HG02678 (cell line): ENCODE data around the gene RPTOR.

Experiments
- ATAC-seq: cut with Tn5 transposase; IDR thresholded peaks from one replicate; pipeline ENCODE4 v1.9.1; 2021; ENCODE audit warnings: mild to moderate bottlenecking, moderate library complexity; ENCODE audit not compliant: unreplicated experiment

The RPTOR gene

DNA sequence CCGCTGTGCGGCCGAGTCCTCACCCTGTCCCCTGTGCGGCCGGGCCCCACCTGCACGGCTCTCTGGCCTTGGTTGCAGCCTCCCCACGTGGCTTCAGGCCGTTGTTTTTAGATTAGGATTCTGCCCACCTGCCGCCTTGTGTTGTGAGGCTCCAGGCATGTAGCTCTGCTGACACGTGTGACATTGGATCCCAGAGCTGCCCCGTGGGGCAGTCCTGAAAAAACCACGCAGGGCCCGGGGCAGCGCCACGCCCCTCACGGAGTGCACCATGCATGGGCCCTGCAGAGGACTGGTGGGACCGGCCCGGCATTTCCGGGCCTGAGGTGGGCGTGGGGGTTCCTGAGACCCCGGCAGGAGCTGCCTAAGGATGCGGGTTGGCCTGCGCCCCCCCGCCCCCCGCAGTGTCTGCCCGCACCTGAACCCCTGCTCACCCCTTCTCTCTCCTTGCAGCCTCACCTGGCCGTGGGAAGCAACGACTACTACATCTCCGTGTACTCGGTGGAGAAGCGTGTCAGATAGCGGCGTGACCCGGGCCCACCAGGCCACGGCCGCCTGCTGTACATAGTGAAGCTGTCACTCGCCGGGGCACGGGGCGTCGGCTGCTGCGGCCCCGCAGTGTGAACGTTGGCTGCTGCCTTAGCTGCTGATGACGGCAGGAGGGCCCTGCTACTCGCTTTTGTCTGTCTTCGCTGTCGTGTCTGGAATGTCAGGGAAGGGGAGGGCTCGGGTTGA is 419.3 kb downstream of the RPTOR start:
- no peak for ATAC-seq

DNA sequence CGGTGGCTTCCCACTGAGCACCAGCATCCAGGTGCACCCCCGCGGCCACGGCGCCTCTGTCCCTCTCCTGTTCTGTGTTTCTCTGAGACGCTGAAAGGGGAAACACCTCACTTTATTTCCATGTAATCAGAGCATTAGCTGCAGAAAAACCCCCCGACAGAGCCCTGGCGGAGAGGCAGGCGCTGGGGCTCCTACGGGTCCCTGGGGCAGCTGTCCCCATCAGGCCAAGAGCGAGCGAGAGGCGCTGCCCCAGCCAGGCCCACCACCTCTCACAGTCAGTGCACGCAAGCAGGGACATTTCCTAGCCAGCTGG is 419.9 kb downstream of the RPTOR start:
- ATAC-seq = no peak

DNA sequence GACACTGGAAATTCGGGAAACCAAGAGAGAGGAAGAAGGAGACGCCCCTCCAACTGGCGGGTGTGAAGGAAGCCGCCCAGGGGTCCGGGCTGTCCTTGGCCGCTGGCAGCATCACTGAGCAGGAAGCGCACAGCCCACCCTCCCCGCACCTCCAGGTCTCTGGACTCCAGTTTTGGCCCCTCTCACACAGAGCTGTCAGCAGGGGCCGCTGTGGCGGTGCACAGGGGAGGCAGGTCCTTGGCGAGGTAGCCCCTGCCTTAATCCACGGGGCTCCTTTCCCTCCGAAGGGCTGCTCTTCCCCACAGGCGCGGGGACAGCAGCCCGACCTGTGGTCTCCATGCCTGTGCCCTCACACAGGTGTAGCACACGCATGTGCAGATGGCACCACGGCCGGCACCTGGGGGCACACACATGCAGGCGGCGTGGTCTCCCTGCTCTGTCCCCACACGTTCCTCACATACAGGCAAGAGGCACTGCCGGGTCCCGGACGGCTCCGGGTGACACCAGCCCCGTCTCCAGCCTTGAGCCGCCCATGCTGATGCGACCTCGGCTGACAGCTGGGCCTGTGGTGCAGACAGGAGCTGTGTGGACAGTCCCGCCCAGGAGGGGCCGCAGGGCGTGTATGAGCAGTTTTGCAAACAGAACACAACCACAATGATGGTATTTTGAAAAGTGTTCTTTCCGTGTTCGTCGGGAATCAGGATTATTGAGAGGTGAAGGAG is 420.4 kb downstream of the RPTOR start:
- no peak for ATAC-seq

DNA sequence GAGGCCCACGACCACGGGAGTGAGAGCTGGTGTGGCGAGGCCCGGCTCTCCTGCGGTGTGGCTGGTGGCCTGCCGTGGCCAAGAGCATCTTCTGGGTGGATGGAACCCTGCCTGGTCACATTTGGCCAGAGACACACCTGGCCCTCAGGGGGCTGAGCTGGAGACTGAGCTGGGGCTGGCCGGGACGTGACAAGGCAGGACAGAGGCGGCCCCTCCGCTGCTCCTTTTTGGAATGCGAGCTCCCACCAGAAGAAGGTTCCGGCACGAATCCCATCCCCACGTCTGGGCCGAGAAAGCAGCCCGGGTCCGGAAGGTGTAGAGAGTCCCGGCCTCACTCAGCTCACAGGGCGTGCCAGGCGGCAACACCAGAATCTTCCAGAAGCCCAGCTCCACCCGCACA is 421.0 kb downstream of the RPTOR start:
- ATAC-seq = no peak

DNA sequence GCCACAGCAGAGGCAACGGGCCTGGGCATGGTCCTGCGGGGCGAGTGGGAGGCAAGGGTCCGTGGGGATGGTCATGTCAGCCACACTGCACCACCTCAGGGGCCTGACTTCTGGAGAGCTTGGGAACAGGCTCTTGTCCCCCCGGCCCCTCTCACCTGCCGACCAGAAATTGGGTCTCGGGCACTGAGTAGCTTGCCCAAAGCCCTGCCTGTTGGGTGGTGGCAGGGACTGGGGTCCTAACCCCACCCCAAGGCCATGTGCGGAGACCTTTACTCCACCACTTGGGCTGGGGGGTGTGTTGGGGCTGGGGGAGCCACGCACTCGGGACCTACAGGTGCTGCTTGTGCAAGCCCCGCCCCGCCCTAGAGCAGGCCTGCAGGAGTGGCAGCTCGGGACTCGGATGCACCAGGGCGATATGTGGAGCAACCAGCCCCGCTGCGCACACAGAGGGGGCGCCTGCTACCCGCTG is 422.8 kb downstream of the RPTOR start:
- ATAC-seq = no peak

DNA sequence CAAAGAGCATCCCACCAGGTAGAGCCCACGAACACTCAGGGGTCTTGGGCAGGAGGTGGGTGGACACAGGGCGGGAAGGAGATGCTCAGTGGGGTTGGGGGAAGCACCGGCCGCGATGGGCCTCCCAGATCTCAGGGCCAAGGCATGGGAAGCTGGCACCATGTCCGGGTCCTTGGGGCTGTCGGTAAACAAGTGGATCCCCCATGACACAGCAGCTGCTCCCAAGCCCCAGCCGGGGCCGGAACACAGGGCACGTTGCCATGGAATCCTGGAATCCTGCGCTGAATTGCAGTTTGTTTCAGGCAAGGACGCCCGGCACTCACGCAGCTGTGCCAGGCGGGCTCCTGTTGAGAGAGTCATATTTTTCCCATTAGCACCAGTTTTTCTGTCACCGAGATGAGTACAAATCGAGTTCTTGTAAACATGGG is 424.0 kb downstream of the RPTOR start:
- no peak for ATAC-seq

DNA sequence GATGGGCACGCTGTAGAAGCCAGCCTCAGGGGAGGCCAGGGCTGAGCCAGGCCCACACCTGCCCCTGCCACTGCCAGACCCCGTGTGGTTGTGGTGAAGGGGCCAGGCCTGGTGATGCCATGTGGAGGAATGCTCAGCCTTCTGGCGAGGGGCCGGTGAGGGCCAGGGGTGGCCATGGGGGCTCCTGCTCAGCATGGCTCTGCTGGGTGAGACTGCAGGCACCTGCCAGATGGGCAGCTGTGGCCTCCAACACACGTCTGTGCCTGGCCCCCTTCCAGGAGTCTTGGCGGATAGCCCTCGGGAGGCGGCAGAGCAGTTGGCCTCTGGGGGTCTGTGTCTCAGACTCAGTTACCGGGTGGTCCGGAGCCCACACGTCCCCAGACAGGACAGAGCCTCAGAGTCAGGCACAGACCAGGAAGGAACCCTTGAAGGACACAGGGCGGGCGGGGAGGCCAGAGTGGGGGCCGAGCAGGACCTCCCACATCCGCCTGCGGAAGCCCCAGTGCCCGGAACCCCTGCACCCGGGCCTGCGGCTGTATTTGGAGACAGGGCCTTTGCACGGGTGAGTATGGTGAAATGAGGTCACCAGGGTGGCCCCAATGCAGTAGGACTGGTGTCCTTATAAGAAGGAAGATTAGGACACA is 424.5 kb downstream of the RPTOR start:
- ATAC-seq = no peak

DNA sequence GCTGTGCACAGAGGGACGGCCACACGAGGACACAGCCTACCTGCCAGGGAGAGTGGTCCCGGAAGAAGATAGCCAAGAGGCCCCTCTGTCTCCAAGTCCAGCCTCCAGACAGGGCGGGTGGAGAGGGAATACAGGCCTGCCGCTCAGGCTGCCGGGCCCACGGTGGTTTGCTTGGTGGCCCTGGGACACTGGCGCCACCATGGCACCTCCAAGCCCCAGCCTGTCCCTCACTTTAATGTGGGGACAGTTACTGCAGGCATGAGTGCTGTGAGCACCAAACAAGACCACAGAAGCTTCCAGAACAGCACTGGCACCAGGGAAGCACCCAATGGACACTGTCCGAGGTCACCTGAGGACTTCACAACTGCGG is 425.0 kb downstream of the RPTOR start:
- ATAC-seq = no peak

DNA sequence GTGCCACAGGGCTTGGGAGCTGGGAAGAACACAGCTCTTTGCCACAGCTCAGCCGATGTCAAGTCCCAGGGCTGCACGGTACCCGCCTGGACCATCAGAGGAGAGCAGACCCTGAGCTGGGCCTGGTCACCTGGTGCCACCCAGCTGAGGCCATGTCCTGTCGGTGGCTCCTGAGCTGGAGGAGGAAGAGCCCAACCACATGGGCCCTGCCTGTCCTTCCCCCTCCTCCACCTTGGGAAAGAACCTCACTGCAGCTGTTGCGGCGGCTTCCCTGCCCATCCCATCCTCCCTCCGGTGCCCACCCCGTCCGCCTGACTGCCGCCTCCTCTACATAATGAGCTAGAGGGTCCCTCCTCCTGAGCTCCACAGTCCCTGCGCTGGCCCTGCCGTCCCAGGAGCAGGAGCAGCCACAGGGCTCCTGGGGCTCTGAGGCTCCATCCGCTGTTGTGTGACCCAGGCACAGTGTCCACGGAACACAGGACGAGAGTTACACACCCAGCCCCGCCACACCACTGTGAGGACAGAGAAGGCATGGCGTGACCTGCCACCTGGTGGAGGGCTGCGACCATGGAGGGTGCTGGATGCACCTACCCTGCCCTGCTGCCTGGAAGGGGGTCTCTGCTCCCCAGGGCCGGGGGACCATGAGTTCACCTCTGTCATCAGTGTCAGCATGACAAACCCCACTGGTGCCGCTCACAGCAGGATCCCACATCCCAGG is 425.6 kb downstream of the RPTOR start:
- no peak for ATAC-seq

DNA sequence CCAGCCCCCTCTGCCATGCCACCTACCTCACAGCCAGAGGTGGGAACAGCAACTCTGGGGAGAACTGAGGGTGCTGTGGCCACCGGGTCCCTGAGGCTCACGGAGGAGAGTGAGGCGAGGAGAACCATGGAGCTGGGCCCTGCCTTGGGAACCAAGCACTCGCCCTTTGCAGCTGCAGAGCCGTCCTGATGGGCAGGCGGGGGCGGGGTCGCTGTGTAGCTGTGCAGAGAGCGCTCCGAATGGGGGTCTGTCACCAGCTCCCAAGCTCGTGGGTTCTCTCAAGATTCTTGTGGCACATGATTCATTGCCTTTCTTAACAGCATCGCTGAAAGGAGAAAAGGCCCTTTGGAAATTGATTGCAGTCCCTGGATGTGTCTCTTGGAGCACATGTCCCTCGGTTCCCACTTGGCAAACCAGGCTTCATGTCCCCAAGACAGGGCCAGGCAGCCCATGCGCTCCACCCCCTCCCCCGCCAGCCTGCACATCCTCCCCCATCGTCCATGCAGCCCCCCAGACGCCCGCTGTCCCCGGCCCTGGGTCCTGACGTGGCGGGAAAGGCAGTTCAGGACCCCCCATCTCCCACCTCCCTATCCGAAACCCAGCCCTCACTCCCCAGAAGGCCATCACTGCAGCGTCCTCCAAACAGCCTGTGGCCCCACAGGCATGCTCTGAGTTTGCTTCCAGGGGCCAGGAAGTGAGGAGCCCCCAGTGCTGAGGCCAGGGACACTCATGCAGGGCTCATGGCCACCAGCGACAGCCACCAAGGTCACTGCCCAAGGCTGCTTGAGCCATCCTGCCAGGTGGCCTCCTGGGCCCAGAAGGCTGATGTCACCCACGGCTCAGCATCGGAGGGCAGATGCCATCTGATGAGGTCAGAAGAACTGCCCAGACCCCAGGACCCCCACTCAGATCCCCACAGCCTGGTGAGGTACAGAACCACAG is 426.4 kb downstream of the RPTOR start:
- ATAC-seq = no peak

DNA sequence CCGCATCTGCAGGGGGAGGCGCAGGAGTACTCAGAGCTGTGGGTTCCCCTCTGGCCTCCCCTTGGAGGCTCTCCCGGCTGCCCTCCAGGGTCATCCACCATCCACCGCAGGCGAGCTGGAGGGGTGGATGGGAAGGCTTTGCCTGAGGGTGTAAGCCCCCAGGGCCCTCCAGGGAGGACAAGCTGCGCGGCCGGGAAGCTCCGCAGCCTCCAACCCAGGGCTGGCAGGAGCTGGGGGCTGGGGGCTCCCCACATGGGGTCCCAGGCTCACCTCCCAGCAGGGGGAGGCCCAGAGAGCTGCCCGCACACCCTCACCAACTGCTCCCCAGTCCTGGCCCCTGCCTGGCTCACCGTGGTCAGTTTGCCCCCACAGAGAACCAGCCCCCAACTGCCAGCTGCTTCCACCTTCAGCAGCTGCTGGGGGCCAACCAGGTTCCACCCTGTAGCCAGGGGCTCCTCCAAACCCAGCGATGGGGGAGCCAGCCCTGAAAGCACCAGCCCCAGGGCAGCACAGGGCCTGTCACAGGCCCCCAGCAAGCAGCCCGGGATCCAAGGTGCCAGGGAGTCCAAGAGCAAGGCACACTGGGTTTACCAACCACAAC is 427.2 kb downstream of the RPTOR start:
- no peak for ATAC-seq

DNA sequence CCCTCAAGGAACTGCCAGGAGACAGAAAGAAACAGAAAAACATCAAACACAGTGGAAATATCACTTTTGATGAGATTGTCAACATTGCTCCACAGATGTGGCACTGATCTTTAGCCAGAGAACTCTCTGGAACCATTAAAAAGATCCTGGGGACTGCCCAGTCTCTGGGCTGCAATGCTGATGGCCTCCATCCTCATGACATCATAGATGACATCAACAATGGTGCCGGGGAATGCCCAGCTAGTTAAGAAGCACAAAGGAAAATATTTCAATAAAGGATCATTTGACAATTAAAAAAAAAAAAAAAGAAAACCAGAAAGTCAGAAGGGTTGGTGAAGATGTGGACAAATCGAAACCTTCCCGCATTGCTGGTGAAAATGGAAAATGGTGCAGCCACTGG is 432.1 kb downstream of the RPTOR start:
- no peak for ATAC-seq

DNA sequence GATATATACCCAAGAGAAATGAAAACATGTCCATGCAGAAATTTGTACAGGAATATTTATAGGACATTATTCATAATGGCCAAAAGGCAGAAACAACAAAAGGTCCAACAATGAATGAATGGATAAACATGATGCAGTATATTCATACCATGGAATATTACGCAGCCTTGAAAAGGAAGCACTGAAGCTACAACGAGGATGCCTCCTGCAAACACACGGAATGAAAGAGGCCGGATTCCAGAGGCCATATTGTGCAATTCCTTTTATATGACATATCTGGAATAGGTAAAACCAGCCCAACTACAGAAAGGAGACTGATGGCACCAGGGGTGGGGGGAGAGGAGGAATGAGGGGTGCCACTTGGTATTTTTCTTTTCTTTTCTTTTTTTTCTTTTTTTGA is 432.5 kb downstream of the RPTOR start:
- ATAC-seq = no peak

DNA sequence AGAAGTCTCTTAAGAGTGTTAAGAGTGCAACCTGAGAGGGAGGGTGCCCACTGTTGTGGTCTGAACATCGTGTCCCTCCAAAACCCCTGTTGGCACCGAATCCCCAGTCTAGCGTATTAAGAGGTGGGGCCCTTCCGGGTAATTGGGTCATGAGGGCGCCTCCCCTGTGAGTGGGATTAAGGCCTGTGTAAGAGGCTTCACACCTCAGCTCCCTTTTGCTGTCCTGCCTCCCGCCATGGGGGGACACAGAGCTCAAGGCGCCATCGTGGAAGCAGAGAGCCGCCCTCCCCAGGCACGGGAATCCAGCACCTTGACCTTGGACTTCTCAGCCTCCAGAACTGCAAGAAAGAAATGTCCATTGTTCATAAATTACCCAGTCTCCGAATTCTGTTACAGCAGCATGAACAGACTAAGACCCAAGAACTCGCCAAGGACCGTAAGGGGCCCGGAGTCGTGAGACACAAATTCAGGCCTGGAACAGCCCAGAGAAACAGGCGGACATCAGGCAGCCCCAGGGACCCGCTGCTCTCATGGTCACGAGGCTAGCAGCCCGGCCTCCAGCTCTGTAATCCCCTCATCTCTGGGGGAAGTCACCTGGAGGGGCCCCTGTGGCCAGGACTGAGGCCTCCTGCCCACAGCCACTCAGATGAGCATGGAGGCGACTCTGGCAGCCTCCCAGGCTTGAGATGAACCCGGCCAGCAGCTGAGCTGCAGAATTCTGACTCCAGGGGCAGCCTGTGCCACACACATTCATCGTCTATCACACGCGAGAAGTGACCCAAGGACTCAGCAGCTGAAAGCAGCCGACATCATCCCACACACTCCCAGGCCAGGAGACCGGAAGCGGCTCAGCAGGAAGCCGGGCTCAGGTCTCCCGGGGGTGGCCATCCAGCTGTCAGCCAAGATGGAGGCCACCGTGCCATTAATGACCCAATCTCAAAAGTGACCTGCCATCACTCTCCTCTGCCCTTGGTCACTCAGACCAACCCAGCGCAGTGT is 434.2 kb downstream of the RPTOR start:
- ATAC-seq = no peak

DNA sequence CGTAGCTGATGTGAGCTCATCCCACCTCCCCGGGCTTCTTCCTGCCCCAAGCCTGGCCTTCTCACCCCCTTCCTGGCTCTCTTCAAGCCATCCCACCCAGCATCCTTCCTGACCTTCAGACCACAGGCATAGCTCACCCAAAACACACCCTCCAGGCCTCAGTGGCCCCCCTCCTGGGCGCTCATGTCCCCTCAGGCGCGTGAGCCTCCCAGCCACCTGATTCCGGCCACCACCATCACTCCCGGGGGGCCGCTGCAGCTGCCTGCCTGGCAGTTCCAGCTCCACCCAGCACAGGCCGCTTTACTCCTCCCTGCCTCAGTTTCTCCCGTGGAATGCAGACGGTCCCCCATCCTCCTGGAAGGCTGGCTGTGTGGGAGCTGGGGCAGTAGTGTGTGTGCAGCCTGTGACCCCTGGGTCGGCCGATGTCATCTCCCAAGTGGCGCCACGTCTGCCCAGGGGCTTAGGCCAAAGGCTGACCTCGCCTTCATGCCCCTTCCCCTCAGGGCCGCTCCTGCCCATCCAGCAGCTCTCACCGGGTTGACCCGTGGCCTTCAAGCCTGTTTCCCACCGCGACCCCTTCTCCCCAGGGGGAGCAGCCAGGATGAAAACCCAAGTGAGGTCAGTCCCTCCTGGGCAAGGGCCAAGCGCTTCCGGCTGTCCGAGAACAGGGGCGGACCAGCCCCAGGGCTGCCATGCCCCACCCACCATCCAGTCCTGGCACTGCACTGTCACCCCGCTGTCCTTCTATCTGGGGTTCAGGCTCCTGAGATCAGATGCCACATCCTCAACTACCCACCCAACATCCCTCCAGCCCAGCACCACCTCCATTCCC is 435.1 kb downstream of the RPTOR start:
- no peak for ATAC-seq

DNA sequence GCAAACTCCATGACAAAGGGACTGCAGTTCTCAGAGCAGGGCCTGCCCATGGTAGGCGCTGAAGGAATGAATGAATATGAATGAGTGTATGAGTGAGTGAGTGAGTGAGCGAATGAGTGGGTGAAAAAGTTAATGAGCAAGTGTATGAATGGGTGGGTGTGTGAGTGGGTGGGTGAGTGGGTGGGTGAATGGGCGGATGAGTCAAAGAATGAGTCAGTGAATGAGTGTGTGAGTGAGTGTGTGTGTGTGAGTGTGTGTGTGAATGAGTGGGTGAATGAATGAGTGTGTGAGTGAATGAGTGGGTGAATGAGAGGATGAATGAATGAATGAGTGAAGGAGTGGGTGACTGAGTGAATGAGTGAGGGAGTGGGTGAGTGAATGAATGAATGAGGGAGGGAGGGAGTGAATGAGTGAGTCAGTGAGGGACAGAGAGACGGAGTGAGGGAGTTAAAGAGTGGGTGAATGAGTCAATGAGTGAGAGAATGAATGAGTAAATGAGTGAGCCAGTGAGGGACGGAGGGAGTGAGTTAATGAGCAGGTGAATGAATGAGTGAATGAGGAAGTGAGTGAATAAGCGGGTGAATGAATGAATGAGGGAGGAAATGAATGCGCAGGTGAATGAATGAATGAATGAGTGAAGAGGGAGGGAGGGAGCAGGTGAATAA is 435.9 kb downstream of the RPTOR start:
- no peak for ATAC-seq
